Activated naive CD8-positive, alpha-beta T cell treated with anti-CD3 and anti-CD28 coated beads, Interleukin-2, amount 10 ng/mL, durations not matched to agents 7 days and 5 days (primary cell): ENCODE measurements around the gene ANKS1A. TPM values are rescaled to one million over a fixed set of nuclear protein-coding genes. Genes with fewer than 3 reads are reported as not detected.

Experiments
- ATAC-seq: fragments of 150-1000 bp; cut with Tn5 transposase; one replicate; pipeline ENCODE4 v1.10.0; 2021; ENCODE audit warnings: low read depth, moderate library complexity
- POLR2A ChIA-PET: fragments of 350-600 bp; sonication (Branson Sonifier 250); formaldehyde crosslinking; loops from one replicate; lab custom pipeline; 2021; ENCODE audit warnings: antibody characterized with exemption; lab: Charles Lee
- DNase-seq: peaks from one replicate; pipeline ENCODE4 v3.0.0; 2021
- H3K27ac Mint-ChIP-seq: one replicate; pipeline ENCODE4 v1.8.0; 2022; ENCODE audit warnings: mild to moderate bottlenecking, mixed read lengths
- H3K27me3 Mint-ChIP-seq: one replicate; pipeline ENCODE4 v1.8.0; 2022; ENCODE audit warnings: mild to moderate bottlenecking, moderate library complexity, mixed read lengths
- H3K36me3 Mint-ChIP-seq: one replicate; pipeline ENCODE4 v1.8.0; 2021; ENCODE audit warnings: mild to moderate bottlenecking, mixed read lengths
- H3K4me1 Mint-ChIP-seq: one replicate; pipeline ENCODE4 v1.8.0; 2021; ENCODE audit warnings: mixed read lengths
- H3K4me3 Mint-ChIP-seq: one replicate; pipeline ENCODE4 v1.8.0; 2022; ENCODE audit warnings: mild to moderate bottlenecking, moderate library complexity, mixed read lengths
- H3K9me3 Mint-ChIP-seq: one replicate; pipeline ENCODE4 v1.8.0; 2021; ENCODE audit warnings: mixed read lengths
- total RNA-seq, 2 experiments: library from RNA; stranded (reverse); gene quantifications; one replicate each; pipeline ENCODE4 v1.2.3, GENCODE V29; 2021

Gene ANKS1A
- total RNA-seq, 2 experiments from 2014 or later = 8.1 to 9.3 TPM

DNA sequence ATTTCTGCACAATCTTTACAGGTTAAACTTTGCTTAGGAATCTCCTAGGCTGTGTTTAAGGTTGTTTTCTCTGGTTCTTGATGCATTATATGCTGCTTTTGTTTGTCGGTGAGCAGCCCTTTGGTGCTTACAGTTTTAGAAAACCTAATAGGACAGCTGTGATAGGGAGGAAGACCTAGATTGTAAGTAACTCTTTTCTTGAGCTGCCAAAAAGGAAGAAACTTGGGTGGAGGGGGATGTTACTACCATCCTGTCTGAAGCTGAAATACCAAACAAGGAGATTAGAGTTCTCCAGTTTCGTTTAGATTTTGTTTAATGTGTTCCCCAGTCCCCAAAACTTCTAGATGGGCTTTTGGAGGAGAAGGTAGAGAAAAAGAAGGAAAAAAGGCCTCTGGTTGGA is 72.0 kb downstream of the ANKS1A start:
- H3K4me3 Mint-ChIP-seq = no peak overlapping the region
- H3K36me3 Mint-ChIP-seq = peaks cover 3% of the 10 kb centered on the region
- peaks cover 2% of the 10 kb centered on the region for H3K4me1 Mint-ChIP-seq
- H3K9me3 Mint-ChIP-seq = no peaks in the 10 kb centered on the region
- no peaks in the 10 kb centered on the region for H3K27me3 Mint-ChIP-seq
- DNase-seq = no peak
- H3K27ac Mint-ChIP-seq = no peak overlapping the region
- POLR2A ChIA-PET = no interaction called here
- no peak for ATAC-seq

DNA sequence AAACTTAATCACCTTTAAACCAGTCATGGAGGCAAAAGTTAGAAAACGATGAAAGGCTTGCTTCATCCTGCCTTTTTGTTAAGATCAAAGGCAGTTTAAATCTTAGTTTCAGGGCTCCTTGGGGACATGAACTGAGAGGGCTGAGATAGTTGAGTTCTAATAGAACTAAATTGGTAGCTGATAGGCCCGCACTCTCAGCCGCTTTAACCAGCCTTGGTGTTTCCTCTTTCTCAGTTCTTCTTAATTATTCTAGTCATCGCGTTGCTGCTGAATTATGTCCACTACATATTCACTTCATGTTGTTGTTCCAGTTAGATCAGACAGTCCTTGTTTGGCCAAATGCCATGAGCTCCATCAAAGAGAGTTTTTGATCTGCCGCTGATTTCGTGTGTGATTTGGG is 72.5 kb downstream of the ANKS1A start:
- peaks cover 2% of the 10 kb centered on the region for H3K36me3 Mint-ChIP-seq
- DNase-seq = no peak
- H3K9me3 Mint-ChIP-seq = no peaks in the 10 kb centered on the region
- H3K4me3 Mint-ChIP-seq = no peak overlapping the region
- no peaks in the 10 kb centered on the region for H3K27me3 Mint-ChIP-seq
- H3K27ac Mint-ChIP-seq = no peak overlapping the region
- no peaks in the 10 kb centered on the region for H3K4me1 Mint-ChIP-seq
- POLR2A ChIA-PET = no interaction called here
- no peak for ATAC-seq

DNA sequence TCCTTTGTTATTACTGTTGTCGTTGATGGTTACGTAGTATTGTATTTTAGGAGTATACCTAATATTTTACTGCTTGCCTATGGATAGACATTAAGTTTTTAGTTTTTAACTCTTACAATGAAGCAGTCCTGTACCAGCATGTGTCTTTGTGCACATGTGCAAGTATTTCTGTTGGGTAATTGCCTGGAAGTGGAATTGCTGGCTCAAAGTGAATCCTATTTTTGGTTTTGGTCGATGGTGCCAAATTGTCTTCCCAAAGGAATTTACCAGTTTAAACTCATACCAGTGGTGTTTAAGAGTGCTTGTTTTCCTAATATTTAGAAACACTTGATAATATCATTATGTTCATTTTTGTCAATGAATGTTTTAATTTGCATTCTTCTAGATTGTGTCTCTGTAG is 75.5 kb downstream of the ANKS1A start:
- ATAC-seq = no peak
- Mint-ChIP-seq H3K27ac (no peak overlapping the region), H3K36me3 (peaks cover 2% of the 10 kb centered on the region), H3K4me1 (peaks cover under 1% of the 10 kb centered on the region), H3K9me3 (no peaks in the 10 kb centered on the region), H3K4me3 (no peak overlapping the region), H3K27me3 (no peaks in the 10 kb centered on the region)
- POLR2A ChIA-PET = no interaction called here
- no peak for DNase-seq

DNA sequence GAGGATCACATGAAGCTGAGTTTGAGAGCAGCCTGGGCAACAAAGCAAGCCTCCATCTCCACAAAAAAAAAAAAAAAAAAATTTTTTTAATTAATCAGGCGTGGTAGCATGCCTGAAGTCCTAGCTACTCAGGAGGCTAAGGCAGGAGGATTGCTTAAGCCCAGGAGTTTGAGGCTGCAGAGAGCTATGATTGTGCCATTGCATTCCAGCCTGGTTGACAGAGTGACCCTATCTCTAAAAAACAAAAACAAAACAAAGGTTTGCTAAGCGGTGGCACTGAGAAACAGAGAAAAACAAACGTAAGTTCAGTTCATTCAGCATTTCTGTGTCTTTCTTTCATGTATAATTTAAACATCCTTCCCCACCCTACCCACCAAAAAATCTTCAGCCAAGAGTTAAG is 78.4 kb downstream of the ANKS1A start:
- Mint-ChIP-seq H3K27me3 (no peaks in the 10 kb centered on the region), H3K27ac (no peak overlapping the region), H3K4me3 (no peak overlapping the region), H3K4me1 (peaks cover 7% of the 10 kb centered on the region), H3K9me3 (no peaks in the 10 kb centered on the region), H3K36me3 (peaks cover 3% of the 10 kb centered on the region)
- no peak for DNase-seq
- POLR2A ChIA-PET = no interaction called here
- no peak for ATAC-seq

DNA sequence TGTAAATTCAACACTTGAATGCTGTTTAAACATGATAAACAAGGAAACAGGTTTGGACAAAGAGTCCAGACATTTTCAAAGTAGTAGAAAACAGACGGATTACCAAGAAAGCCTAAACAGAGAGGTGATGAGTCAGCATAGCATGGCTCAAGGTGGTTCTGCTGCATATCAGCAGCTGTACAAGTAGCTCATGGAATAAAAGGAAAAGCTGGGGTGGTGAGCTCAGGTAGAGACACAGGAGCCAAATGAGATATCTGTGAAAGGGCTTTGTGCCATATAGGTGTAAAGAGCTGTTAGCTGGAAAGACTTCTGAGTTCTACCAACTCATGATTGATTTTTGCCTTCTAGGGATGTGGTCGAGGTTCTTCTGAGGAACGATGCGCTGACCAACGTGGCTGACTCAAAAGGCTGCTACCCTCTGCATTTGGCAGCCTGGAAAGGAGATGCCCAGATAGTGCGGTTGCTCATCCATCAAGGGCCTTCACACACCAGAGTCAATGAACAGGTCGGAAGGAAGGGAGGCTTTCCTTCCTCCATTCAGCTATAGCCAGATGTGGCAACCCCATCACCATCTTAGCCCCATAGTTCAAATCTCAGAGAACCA is 80.7 kb downstream of the ANKS1A start:
- H3K4me1 Mint-ChIP-seq = peaks cover 7% of the 10 kb centered on the region
- no peak for DNase-seq
- H3K36me3 Mint-ChIP-seq = peaks cover 2% of the 10 kb centered on the region
- H3K27me3 Mint-ChIP-seq = no peaks in the 10 kb centered on the region
- ATAC-seq = no peak
- POLR2A ChIA-PET = interaction anchor here (0.6 kb wide), 1 partner anchor 39 kb away, joined by 3 read pairs; no protein-coding TSS in a partner anchor
- no peak overlapping the region for H3K27ac Mint-ChIP-seq
- H3K9me3 Mint-ChIP-seq = no peaks in the 10 kb centered on the region
- H3K4me3 Mint-ChIP-seq = no peak overlapping the region

DNA sequence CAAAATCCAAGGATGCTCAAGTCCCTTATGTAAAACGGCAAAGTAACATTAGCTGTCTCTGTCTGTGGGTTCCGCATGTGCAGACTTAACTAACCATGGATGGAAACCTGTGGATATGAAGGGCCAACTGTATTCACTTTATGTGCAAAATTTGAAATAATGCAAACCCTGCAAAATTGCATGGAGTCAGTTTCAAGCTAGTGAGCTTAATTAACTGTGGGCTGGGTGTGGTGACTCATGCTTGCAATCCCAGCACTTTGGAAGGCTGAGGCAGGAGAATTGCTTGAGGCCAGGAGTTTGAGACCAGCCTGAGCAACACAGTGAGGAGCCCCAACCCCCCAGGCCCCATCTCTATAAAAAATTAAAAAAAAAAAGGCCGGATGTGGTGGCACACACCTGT is 81.4 kb downstream of the ANKS1A start:
- no peak for ATAC-seq

DNA sequence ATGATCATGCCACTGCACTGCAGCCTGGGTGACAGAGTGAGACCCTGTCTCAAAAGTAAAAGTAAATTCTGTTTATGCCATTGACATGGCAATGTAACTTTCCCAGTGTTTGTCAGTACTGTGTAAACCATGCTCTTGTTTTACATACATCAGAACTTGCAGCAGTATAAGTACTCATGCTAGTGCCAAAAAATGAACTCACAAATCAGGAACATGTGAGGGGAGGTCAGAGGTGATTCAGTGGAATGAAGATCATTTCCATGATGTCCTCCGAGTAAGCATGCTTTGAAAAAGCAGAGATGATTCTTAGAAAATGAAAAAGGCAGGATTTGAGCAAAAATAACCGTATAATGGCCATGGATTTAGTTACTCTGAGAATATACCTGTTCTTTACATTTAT is 81.9 kb downstream of the ANKS1A start:
- Mint-ChIP-seq H3K27me3 (no peaks in the 10 kb centered on the region), H3K4me3 (no peak overlapping the region), H3K36me3 (peaks cover 2% of the 10 kb centered on the region), H3K27ac (no peak overlapping the region), H3K4me1 (peaks cover 7% of the 10 kb centered on the region), H3K9me3 (no peaks in the 10 kb centered on the region)
- POLR2A ChIA-PET = no interaction called here
- ATAC-seq = no peak
- no peak for DNase-seq

More for the DNA sequence above, 81.4 kb downstream of the ANKS1A start:
- Mint-ChIP-seq H3K4me3 (no peak overlapping the region), H3K27ac (no peak overlapping the region), H3K4me1 (peaks cover 7% of the 10 kb centered on the region), H3K9me3 (no peaks in the 10 kb centered on the region), H3K27me3 (no peaks in the 10 kb centered on the region), H3K36me3 (peaks cover 2% of the 10 kb centered on the region)
- POLR2A ChIA-PET = no interaction called here
- no peak for DNase-seq

DNA sequence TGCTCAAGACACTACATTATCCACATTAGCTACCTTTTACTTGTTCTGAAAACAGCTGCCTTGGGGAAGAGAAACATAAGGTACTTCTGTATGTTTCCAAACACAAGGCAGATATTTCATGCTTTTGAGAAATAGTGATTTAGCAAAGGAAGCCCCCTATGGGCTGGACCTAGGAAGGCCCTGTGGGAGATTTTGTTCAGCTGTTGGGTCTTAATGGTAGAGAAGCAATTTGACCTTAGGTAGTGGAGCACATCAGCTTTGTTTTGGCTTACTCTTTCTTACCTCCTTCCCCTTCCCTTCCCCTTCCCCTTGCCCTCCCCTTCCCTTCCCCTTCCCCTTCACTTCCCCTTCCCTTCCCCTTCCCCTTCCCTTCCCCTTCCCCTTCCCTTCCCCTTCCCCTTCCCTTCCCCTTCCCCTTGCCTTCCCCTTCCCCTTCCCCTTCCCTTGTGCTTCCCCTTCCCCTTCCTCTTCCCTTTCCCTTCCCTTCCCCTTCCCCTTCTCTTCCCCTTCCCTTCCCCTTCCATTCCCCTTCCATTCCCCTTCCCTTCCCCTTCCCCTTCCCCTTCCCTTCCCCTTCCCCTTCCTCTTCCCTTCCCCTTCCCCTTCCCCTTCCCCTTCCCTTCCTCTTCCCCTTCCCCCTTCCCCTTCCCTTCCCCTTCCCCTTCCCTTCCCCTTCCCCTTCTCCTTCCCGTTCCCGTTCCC is 84.6 kb downstream of the ANKS1A start:
- Mint-ChIP-seq H3K9me3 (no peaks in the 10 kb centered on the region), H3K27me3 (no peaks in the 10 kb centered on the region), H3K27ac (no peak overlapping the region), H3K36me3 (peaks cover 2% of the 10 kb centered on the region), H3K4me3 (no peak overlapping the region), H3K4me1 (peaks cover 7% of the 10 kb centered on the region)
- DNase-seq (no peak), ATAC-seq (no peak)
- POLR2A ChIA-PET = no interaction called here

DNA sequence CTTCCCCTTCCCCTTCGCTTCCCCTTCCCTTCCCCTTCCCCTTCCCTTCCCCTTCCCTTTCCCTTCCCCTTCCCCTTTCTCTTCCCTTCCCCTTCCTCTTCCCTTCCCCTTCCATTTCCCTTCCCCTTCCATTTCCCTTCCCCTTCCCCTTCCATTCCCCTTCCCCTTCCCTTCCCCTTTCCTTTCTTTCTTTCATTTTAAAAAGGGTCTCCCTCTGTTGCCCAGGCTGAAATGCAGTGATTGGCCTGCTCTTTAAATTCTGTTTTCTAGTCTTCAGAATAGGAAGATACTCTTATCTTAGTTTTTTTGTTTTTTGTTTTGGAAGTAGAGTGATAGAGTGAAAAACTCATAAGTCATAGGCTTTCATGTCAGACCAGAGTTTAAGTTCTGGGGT is 85.2 kb downstream of the ANKS1A start:
- Mint-ChIP-seq H3K4me1 (peaks cover 7% of the 10 kb centered on the region), H3K27me3 (no peaks in the 10 kb centered on the region), H3K4me3 (no peak overlapping the region), H3K36me3 (peaks cover 2% of the 10 kb centered on the region), H3K27ac (no peak overlapping the region), H3K9me3 (no peaks in the 10 kb centered on the region)
- no peak for ATAC-seq
- no peak for DNase-seq
- POLR2A ChIA-PET = no interaction called here

DNA sequence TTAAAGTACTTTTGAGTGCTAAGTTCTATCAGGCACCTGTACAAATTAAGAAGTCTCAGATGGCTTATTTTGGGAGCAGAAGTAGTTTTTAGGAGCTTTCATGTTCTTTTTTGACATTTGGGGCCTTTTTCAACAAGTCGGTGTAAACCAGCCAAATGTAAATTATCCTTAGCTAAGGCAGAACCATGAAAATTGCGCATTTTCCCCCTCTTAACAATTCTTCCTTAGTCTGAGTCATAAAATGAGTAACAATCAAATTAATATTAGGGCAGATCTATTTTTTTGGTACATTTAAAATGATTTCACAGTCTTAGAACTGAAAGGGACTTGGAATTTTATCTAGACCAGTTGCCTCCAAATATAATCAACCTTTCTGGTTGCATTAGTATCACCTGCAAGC is 87.2 kb downstream of the ANKS1A start:
- Mint-ChIP-seq H3K9me3 (no peaks in the 10 kb centered on the region), H3K27me3 (no peaks in the 10 kb centered on the region)
- POLR2A ChIA-PET = no interaction called here

DNA sequence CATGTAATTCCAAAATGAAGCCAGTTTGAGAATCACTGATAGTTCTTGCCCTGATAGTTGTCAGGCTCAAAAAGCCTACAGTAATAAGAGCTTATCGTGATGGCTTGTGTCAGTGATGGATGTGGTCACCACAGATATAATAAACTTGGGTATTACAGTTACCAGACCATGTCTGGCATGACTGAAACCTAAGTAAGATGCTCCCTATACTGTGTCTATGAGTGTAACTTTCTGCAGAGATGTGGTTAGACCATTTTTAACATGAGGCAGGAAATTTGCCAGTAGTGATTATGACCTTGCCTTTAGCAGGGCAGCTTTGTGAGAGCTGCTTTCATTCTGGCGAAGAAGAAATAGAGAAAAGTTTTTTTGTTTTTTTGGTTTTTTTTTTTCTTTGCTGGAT is 90.2 kb downstream of the ANKS1A start:
- H3K4me1 Mint-ChIP-seq = no peaks in the 10 kb centered on the region
- DNase-seq = no peak
- POLR2A ChIA-PET = no interaction called here
- H3K27me3 Mint-ChIP-seq = no peaks in the 10 kb centered on the region
- H3K4me3 Mint-ChIP-seq = no peak overlapping the region
- H3K27ac Mint-ChIP-seq = no peak overlapping the region
- ATAC-seq = no peak
- H3K9me3 Mint-ChIP-seq = no peaks in the 10 kb centered on the region
- peaks cover 2% of the 10 kb centered on the region for H3K36me3 Mint-ChIP-seq

More for the DNA sequence above, 87.2 kb downstream of the ANKS1A start:
- Mint-ChIP-seq H3K36me3 (no peaks in the 10 kb centered on the region), H3K4me3 (no peak overlapping the region), H3K4me1 (no peaks in the 10 kb centered on the region), H3K27ac (no peak overlapping the region)
- ATAC-seq (no peak), DNase-seq (no peak)

DNA sequence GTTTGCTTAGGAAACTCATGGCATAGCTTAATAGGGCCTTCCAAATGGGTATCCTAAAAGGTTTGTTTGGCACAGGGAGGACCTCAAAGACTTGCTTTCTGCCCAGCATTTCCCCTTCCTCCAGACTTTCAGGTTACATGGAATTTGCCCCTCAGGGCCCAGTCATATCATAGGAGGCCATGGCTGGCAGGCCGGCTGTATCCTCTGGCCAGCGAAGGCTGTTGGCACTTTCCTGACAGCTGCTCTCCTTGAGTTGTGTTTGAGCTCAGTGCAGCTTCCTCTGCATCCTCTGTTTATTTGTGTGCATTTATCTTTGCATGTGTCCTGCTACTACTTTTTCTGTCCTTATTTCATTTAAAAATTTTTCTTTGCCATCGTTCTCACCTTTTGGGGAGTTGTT is 90.9 kb downstream of the ANKS1A start:
- H3K36me3 Mint-ChIP-seq = peaks cover 2% of the 10 kb centered on the region

DNA sequence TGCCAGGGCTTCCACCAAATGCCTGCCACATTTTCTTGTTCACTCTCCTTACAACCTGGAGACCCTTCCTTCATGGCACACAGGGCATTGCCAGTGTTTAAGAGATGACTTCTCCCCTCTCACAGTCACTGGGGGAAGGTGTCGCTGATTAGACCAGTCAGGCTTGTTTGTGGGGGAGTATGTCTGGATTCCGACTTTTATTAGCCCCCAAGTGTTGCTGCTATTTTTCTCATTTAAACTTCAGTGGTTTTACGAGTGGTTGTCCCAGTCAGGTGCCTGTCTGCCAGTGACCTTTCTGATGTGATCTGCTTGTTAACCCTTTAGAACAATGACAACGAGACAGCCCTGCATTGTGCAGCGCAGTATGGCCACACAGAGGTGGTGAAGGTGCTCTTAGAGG is 92.3 kb downstream of the ANKS1A start:
- H3K27ac Mint-ChIP-seq = no peak overlapping the region
- H3K4me1 Mint-ChIP-seq = no peaks in the 10 kb centered on the region
- POLR2A ChIA-PET = no interaction called here
- H3K36me3 Mint-ChIP-seq = peaks cover 3% of the 10 kb centered on the region
- no peaks in the 10 kb centered on the region for H3K9me3 Mint-ChIP-seq
- DNase-seq (no peak), ATAC-seq (no peak)
- no peaks in the 10 kb centered on the region for H3K27me3 Mint-ChIP-seq
- H3K4me3 Mint-ChIP-seq = no peak overlapping the region

More for the DNA sequence above, 90.9 kb downstream of the ANKS1A start:
- DNase-seq = no peak
- POLR2A ChIA-PET = no interaction called here
- H3K9me3 Mint-ChIP-seq = no peaks in the 10 kb centered on the region
- H3K4me3 Mint-ChIP-seq = no peak overlapping the region
- ATAC-seq = no peak
- no peaks in the 10 kb centered on the region for H3K4me1 Mint-ChIP-seq
- H3K27ac Mint-ChIP-seq = no peak overlapping the region
- H3K27me3 Mint-ChIP-seq = no peaks in the 10 kb centered on the region

DNA sequence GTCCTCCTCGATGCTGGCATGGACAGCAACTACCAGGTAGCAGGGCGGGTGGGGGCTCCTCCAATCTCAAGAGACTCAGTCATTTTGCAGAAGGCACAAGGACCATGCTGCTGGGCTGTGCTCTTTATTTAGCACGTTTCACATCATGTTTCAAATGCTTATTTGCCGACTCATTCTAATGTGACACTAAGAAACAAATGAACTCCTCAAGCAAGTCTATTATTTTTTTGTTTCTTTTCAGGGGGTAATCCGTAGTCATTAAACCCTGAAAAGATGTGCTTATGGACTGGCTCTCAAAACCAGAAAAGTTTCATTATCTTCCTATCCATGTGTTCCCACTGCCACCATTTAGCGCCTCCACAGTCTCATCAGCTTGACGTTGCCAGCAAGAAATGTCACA is 92.9 kb downstream of the ANKS1A start:
- H3K4me1 Mint-ChIP-seq = no peaks in the 10 kb centered on the region
- no peaks in the 10 kb centered on the region for H3K9me3 Mint-ChIP-seq
- DNase-seq = no peak
- H3K4me3 Mint-ChIP-seq = no peak overlapping the region
- ATAC-seq = no peak
- no peak overlapping the region for H3K27ac Mint-ChIP-seq
- POLR2A ChIA-PET = no interaction called here
- peaks cover 3% of the 10 kb centered on the region for H3K36me3 Mint-ChIP-seq
- H3K27me3 Mint-ChIP-seq = no peaks in the 10 kb centered on the region
